ENCODE measurements around the gene GBP3. TPM values are rescaled to one million over a fixed set of nuclear protein-coding genes. Genes with fewer than 3 reads are reported as not detected.

The GBP3 gene
- total and polyA plus RNA-seq, 2 of the 8 experiments (the other 6 are each of a cell fraction or from before 2014, with no cell fraction given) = not detected

DNA sequence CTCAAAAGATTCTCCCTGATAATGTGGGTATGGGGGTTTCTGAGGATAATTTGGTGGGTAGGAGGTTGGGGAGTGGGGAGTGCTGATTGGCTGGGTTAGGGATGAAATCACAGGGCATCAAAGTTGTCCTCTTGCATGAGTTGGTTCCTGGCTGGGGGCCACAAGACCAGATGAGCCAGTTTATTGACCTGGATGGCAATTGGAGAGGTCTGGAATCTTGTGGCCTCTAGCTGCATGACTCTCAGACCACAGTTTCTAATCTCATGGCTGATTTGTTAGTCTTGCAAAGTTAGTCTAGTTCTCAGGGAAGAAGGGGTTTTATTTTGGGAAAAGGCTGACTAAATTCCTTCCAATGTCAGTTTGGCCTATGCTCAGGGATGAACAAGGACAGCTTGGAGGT is 45.6 kb upstream of the GBP3 start (continued):
- TF ChIP-seq, protein P1, sequence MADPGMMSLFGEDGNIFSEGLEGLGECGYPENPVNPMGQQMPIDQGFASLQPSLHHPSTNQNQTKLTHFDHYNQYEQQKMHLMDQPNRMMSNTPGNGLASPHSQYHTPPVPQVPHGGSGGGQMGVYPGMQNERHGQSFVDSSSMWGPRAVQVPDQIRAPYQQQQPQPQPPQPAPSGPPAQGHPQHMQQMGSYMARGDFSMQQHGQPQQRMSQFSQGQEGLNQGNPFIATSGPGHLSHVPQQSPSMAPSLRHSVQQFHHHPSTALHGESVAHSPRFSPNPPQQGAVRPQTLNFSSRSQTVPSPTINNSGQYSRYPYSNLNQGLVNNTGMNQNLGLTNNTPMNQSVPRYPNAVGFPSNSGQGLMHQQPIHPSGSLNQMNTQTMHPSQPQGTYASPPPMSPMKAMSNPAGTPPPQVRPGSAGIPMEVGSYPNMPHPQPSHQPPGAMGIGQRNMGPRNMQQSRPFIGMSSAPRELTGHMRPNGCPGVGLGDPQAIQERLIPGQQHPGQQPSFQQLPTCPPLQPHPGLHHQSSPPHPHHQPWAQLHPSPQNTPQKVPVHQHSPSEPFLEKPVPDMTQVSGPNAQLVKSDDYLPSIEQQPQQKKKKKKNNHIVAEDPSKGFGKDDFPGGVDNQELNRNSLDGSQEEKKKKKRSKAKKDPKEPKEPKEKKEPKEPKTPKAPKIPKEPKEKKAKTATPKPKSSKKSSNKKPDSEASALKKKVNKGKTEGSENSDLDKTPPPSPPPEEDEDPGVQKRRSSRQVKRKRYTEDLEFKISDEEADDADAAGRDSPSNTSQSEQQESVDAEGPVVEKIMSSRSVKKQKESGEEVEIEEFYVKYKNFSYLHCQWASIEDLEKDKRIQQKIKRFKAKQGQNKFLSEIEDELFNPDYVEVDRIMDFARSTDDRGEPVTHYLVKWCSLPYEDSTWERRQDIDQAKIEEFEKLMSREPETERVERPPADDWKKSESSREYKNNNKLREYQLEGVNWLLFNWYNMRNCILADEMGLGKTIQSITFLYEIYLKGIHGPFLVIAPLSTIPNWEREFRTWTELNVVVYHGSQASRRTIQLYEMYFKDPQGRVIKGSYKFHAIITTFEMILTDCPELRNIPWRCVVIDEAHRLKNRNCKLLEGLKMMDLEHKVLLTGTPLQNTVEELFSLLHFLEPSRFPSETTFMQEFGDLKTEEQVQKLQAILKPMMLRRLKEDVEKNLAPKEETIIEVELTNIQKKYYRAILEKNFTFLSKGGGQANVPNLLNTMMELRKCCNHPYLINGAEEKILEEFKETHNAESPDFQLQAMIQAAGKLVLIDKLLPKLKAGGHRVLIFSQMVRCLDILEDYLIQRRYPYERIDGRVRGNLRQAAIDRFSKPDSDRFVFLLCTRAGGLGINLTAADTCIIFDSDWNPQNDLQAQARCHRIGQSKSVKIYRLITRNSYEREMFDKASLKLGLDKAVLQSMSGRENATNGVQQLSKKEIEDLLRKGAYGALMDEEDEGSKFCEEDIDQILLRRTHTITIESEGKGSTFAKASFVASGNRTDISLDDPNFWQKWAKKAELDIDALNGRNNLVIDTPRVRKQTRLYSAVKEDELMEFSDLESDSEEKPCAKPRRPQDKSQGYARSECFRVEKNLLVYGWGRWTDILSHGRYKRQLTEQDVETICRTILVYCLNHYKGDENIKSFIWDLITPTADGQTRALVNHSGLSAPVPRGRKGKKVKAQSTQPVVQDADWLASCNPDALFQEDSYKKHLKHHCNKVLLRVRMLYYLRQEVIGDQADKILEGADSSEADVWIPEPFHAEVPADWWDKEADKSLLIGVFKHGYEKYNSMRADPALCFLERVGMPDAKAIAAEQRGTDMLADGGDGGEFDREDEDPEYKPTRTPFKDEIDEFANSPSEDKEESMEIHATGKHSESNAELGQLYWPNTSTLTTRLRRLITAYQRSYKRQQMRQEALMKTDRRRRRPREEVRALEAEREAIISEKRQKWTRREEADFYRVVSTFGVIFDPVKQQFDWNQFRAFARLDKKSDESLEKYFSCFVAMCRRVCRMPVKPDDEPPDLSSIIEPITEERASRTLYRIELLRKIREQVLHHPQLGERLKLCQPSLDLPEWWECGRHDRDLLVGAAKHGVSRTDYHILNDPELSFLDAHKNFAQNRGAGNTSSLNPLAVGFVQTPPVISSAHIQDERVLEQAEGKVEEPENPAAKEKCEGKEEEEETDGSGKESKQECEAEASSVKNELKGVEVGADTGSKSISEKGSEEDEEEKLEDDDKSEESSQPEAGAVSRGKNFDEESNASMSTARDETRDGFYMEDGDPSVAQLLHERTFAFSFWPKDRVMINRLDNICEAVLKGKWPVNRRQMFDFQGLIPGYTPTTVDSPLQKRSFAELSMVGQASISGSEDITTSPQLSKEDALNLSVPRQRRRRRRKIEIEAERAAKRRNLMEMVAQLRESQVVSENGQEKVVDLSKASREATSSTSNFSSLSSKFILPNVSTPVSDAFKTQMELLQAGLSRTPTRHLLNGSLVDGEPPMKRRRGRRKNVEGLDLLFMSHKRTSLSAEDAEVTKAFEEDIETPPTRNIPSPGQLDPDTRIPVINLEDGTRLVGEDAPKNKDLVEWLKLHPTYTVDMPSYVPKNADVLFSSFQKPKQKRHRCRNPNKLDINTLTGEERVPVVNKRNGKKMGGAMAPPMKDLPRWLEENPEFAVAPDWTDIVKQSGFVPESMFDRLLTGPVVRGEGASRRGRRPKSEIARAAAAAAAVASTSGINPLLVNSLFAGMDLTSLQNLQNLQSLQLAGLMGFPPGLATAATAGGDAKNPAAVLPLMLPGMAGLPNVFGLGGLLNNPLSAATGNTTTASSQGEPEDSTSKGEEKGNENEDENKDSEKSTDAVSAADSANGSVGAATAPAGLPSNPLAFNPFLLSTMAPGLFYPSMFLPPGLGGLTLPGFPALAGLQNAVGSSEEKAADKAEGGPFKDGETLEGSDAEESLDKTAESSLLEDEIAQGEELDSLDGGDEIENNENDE (IDR thresholded peaks at IDR 0.05; ENCODE audit: insufficient replicate concordance, low read length) = no peak
- TF ChIP-seq SP4 (IDR thresholded peaks at IDR 0.05; ENCODE audit: low read length) = no peak
- no peak for TF ChIP-seq CTBP2 (IDR thresholded peaks at IDR 0.05; ENCODE audit: borderline replicate concordance, insufficient read depth, insufficient read length, low read length)
- TF ChIP-seq GTF2F1 (IDR thresholded peaks at IDR 0.05; ENCODE audit: borderline replicate concordance, low read depth, low read length) = no peak
- TF ChIP-seq PHF8 (conservative IDR thresholded peaks at IDR 0.05; ENCODE audit: low read depth, low read length) = no peak
- TF ChIP-seq KDM1A (IDR thresholded peaks at IDR 0.05; ENCODE audit: borderline replicate concordance, low read length) = no peak
- no peak for TF ChIP-seq BRCA1 (IDR thresholded peaks at IDR 0.05; ENCODE audit: low read depth, low read length)
- TF ChIP-seq, protein P2, sequence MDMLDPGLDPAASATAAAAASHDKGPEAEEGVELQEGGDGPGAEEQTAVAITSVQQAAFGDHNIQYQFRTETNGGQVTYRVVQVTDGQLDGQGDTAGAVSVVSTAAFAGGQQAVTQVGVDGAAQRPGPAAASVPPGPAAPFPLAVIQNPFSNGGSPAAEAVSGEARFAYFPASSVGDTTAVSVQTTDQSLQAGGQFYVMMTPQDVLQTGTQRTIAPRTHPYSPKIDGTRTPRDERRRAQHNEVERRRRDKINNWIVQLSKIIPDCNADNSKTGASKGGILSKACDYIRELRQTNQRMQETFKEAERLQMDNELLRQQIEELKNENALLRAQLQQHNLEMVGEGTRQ (IDR thresholded peaks at IDR 0.05; ENCODE audit: low read length) = no peak
- TF ChIP-seq, protein P3, sequence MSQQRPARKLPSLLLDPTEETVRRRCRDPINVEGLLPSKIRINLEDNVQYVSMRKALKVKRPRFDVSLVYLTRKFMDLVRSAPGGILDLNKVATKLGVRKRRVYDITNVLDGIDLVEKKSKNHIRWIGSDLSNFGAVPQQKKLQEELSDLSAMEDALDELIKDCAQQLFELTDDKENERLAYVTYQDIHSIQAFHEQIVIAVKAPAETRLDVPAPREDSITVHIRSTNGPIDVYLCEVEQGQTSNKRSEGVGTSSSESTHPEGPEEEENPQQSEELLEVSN (IDR thresholded peaks at IDR 0.05) = no peak
- TF ChIP-seq SAP30 (IDR thresholded peaks at IDR 0.05; ENCODE audit: insufficient read depth, insufficient replicate concordance, low read length) = no peak
